Anterior cingulate cortex (tissue), 58 donors: ENCODE data around the gene KIAA0753.

ENCODE experiments used
- DNase-seq, 58 donors: peaks; one replicate each; lab custom pipeline; 2025; lab: John Stamatoyannopoulos, UW

The KIAA0753 gene

GRCh38 chr17:6555331-6556120 is 85.0 kb downstream of the KIAA0753 start:
- DNase-seq: peak in 27 of 58 donors; percentile 20 to 84 (median 54)

- peak in 21 of 58 donors; percentile 23 to 84 (median 58) for DNase-seq
These were observed 85.6 kb downstream of the KIAA0753 start for GRCh38 chr17:6554871-6555330.

GRCh38 chr17:6554342-6554741 is 86.2 kb downstream of the KIAA0753 start:
- DNase-seq: no peak

- DNase-seq: peak in 11 of 58 donors; percentile 11 to 45 (median 22)
These were observed 88.5 kb downstream of the KIAA0753 start for GRCh38 chr17:6551869-6552531.

- DNase-seq: no peak
These were observed 89.2 kb downstream of the KIAA0753 start for GRCh38 chr17:6551356-6551755.

GRCh38 chr17:6549384-6550036 is 91.0 kb downstream of the KIAA0753 start:
- peak in 1 of 58 donors; percentile 12 for DNase-seq

- DNase-seq: peak in 15 of 58 donors; percentile 12 to 68 (median 28)
These were observed 91.8 kb downstream of the KIAA0753 start for GRCh38 chr17:6548578-6549330.

- DNase-seq: no peak
These were observed 92.5 kb downstream of the KIAA0753 start for GRCh38 chr17:6548034-6548433.

- DNase-seq: no peak
These were observed 93.2 kb downstream of the KIAA0753 start for GRCh38 chr17:6547336-6547735.

- peak in 15 of 58 donors; percentile 9 to 63 (median 19) for DNase-seq
These were observed 94.3 kb downstream of the KIAA0753 start for GRCh38 chr17:6546069-6546718.

- DNase-seq: no peak
These were observed 95.2 kb downstream of the KIAA0753 start for GRCh38 chr17:6545291-6545690.

- no peak for DNase-seq
These were observed 96.5 kb downstream of the KIAA0753 start for GRCh38 chr17:6544011-6544370.

GRCh38 chr17:6543079-6544010 is 97.2 kb downstream of the KIAA0753 start:
- no peak for DNase-seq

GRCh38 chr17:6542577-6542976 is 97.9 kb downstream of the KIAA0753 start:
- no peak for DNase-seq

- DNase-seq: no peak
These were observed 98.6 kb downstream of the KIAA0753 start for GRCh38 chr17:6541886-6542285.

- no peak for DNase-seq
These were observed 100.6 kb downstream of the KIAA0753 start for GRCh38 chr17:6539871-6540270.

GRCh38 chr17:6536566-6537065 is 103.9 kb downstream of the KIAA0753 start:
- DNase-seq: no peak

- no peak for DNase-seq
These were observed 104.5 kb downstream of the KIAA0753 start for GRCh38 chr17:6536053-6536452.
